GM18508 (cell line): Measurements from ENCODE around the gene TPRN.

Experiments used
- ATAC-seq: cut with Tn5 transposase; IDR thresholded peaks from one replicate; pipeline ENCODE4 v1.9.1; 2021; ENCODE audit warnings: moderate number of reproducible peaks; ENCODE audit not compliant: insufficient read depth, unreplicated experiment

Gene TPRN

DNA sequence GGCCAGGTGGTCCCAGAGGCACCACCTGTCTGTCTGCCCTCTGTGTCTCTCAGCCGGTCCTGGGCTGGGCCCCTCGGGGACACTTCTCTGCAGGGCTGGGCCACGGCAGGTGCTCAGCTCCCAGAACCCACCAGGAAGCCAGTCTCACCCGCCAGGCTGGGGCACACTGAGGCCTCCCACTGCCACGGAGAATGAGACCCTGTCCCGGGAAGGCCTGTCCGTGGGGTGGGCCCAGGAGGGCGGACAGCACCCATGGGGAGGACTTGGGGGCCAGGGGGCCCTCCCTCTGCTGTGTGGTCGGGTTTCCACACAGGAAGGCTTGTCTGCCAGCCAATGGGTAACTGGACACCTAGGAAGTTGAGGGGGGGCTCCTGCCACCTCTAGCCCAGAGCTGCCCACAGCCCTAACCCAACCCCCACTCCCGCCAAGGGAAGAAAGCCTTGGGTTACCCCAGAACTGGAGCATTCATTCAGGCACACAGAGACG, 36.4 kb upstream of the TPRN start:
- ATAC-seq: no peak

DNA sequence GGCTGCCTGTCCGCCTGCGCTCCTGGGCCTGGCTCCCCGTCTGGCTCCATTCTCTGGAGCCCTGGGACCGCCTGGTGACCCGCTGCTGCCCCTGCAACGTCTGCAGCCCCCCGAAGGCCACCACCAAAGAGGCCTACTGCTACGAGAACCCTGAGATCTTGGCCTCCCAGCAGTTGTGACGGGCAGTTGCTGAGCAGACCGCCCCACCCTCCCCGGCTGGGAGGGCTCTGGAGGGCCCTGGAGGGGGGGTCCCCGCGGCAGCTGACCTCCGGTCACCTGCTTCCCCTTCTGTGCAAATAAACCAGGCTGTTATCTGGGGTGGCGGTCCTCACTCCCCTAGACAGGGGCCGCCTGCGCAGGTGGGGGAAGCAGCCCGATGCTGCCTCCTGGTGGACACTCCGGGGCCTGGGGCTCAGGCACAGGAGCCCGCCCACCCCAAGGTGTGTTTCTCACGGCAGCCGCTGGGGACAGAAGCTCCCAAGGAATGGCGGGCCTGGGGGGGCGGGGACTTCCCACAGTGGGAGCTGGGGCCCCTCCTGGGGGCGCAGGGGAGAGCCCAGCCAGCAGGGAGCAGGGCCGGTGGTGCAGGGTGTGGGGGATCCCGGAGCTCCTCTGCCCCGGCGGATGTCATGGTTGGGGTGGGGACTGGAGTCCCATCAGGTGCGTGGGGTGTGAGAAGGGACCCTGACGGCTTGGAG, 35.8 kb upstream of the TPRN start:
- ATAC-seq: no peak

DNA sequence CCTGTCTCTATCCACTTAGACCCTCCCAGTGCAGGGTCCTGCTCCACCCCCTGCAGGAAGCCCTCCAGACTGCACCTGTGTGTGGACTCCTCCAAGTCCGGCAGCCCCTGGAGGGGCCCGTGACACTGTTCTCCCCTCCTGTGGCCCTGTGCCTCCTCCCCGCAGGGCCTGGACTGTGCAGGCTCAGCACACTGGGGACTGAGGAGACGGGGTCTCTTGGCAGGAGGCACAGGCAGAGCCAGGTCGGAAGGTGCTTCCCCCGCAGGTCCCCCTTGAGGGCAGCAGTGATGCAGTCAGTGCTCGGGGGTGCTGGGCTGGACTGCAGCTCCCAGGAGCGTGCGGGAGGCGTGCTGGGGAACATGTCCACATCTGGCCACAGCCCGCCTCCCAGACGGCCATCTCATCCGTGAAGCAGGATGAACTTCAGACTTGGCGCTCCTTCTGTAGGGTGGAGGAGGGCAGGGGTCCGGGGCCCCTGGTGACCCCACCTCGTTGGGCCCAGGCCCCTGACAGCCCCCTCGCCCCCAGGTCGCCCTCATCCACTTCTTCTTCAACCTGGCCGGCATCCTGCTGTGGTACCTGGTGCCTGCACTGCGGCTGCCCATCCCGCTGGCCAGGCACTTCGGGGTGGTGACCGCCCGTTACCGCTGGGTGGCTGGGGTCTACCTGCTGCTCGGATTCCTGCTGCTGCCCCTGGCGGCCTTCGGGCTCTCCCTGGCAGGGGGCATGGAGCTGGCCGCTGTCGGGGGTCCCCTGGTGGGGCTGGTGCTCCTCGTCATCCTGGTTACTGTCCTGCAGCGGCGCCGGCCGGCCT, 35.1 kb upstream of the TPRN start:
- no peak for ATAC-seq

DNA sequence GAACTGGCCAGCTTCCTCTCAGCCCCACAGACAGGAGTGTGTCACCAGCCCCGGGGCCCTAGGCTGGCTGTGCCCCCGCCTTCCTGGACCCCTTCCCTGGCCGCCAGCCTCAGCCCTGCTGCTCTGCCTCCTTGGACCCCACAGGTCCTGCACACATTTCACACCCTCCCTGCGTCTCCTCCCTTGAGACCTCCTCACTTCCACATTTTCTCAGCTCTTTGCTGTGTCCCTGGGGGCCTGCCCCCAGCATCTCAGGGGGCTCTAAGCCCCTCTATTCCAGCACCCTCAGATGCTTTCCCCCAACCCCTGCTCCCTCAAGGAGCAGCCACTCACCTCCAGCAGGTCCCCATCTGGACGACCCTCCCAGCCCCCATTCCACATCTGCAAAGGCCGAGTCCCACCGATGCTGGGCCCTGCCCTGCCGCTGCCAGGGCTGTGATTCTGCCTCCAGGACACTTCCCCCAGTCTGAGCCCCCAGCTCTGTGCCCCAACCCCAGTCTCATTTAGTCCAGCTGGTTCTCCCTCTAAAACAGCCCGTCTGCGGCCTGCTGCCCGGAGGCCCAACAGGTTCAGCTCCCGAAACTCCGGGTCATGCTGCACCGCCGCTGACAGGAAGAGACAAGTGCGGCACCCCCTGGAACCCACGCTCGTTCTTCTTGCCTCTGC, 34.4 kb upstream of the TPRN start:
- ATAC-seq: no peak

DNA sequence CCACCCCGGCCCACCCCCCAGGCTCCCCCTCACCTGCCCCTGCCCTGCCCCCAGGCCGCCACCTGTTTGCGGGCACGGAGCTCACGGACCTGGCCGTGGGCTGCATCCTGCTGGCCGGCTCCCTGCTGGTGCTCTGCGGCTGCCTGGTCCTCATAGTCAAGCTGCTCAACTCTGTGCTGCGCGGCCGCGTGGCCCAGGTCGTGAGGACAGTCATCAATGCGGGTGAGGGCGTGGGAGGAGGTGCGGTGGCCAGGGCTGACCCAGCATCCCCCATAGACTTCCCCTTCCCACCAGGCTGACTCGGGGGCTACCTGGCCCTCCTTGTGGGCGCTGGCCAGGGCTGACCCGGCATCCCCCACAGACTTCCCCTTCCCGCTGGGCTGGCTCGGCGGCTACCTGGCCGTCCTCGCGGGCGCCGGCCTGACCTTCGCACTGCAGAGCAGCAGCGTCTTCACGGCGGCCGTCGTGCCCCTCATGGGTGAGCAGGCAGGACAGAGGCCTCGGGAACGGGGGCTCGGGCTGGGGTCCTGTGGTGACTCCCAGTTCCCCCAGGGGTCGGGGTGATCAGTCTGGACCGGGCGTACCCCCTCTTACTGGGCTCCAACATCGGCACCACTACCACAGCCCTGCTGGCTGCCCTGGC, 33.6 kb upstream of the TPRN start:
- ATAC-seq: no peak

DNA sequence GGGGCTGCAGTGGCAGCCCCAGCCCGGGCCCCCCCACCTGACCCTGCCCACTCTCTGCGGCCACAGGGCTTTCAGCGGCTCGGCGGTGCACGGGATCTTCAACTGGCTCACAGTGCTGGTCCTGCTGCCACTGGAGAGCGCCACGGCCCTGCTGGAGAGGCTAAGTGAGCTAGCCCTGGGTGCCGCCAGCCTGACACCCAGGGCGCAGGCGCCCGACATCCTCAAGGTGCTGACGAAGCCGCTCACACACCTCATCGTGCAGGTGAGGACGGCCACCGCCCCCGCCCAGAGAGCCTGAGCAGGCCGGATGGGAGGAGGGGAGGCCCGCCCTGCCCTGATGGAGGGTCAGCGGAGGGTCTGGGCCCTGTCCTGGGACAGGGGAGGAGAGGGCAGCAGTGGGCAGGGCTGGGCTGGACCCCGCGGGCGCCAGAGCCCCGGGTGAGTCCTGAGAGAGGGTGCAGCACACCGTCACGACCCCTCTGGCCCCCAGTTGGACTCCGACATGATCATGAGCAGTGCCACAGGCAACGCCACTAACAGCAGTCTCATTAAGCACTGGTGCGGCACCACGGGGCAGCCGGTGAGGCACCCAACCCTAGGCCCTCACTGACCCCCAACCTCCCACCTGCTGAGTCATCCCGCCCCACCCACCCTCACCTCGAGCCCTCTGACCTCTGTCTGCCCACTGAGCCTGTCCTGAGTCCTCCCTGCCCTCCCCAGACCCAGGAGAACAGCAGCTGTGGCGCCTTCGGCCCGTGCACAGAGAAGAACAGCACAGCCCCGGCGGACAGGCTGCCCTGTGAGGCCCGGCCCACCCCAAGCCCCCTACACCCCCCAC, 32.8 kb upstream of the TPRN start:
- no peak for ATAC-seq

DNA sequence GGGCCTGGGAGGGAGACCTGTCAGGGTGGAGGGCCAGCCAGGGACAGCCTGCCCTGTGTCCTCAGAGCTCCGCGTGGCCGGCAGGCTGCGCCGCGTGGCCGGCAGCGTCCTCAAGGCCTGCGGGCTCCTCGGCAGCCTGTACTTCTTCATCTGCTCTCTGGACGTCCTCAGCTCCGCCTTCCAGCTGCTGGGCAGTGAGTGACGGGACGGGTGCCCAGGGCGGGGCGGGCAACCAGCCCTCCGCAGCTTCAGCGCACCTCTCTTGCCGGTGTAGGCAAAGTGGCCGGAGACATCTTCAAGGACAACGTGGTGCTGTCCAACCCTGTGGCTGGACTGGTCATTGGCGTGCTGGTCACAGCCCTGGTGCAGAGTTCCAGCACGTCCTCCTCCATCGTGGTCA, 32.0 kb upstream of the TPRN start:
- ATAC-seq: no peak

DNA sequence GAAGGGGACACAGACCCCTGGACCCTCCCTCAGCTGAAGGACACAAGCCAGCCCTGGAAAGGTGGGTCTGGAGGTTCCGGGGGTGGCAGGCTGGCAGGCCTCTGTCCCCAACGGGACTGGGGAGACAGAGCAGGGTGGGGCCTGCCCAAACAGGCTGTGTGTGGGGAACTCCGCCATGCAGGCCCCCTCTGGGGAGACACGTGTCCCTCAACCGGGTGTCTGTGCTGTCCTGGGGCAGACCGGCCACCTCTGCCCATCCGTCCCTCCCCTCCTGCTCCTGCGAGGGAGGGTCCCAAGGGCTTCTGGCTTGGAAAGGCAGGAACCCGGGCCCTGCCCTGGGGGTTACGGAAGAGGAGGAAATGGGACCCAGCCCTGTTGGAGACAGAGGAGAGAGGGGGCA, 31.6 kb upstream of the TPRN start:
- ATAC-seq: no peak

- ATAC-seq: no peak
These were observed 31.0 kb upstream of the TPRN start for GRCh38 chr9:137231372-137232039.

DNA sequence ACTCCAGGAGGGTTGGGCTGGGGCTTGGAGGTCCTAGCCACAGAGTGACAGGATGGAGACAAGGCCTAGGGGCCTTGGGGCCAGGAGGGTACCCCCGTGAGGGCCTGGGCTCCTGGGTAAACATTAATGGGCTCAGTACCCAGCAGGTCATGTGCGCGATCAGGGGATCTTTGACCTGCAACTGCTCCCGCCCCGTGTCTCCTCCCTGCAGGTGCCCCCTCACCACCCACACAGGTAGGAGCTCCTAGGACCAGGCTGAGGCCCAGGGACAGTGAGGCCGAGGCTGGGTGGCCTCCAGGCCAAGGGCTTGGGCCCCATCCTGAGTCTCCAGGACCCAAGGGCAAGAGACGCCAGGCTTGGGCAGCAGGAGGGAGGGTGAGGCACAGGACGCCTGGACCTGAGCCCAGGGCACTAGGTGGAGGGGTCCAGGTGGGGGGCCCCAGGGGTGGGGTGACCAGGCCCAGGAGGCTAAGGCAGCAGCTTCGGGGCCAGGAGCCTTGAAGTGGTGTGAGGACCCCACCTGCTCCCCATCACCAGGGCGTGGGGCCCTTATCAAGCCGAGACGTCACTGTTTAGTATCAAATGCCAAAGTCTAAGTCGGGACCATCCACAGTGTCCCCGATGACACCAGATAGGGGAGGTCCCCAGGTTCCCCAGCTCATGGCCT, 30.3 kb upstream of the TPRN start, which contains the start of gene SLC34A3:
Gene SLC34A3, plus strand, starts transcription at position 197 of the 667 bp plus-strand sequence. CDS start 802 bp downstream, outside the sequence.
- ATAC-seq: no peak

DNA sequence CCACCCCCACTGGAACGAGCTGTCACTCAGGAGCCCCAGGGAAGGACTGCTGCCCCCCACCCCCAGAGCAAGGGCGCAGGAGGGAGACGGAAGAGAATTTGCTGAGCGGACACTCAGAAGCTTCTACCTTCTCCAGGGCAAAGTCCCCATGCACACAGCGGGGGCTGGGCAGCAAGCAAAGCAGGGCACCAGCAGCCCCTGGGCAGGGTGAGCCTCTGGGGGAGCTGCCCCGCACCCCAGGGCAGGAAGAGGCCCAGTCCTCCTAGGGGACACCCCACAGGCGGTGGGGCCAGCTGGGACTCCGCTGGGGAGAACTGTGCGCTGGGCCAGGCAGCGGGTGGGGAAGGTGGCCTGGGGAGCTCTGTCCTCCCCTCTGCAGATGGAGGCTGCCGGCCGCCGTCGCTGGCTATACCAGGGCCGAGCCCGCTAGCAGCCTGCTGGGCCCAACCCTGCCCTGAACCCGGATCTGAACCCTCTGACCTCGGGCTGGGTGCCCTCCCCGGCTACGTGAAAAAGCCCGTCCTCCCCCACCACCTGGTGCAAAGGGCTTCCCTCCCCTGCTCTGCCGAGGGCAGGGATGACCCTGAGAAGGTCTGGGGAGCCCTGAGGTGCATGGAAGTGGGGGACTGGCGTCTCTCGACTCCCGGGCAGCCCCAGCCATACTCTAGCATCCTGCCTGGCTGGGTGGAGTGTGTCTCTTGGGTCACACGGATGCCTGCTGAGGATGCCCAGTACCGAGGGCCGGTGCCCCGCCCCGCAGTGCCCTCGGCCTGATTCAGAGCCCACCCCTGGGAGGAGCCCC, 29.6 kb upstream of the TPRN start:
- no peak for ATAC-seq

DNA sequence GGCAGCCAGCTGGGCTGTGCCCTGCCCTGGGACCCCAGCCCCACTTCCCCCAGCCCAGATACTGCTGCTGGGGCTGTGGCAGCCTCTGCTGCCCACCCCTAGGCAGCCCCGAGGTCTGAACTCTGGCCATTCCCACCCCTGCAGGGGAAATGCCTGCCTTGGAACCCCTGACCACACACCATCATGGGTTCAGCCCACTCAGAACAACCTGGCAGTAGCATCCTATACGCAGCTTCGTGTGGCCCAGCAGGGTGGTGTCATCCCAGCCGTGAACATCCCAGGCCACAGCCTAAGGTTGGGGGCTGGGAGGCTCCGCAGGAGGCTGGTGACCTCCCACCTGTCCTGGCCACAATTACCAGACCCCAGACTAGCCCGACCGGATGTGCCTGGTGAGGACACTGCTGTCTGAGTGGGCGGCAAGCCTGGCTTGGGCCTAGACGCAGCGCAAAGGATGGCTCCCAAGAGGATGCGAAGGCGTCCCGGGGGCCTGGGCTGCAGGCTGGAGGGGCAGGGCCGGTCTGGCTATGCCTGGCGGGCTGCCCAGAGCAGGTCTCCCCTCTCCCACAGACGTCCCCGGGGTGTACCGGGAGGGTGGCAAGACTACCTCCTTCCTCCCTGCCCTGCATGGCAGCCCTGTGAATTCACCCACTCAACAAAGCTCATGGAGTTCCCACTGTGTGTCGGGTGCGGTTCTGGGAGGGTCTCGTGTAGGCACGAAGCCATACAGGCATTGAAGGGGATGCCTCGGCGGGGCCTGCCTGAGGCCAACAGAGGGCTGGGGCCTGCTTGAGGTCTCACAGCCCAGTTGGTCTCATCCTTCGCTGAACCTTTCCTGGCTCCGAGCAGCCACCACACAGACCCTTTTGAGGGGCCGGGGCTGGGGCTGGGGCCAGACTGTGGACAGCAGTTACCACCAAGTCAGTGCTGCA, 28.7 kb upstream of the TPRN start:
- ATAC-seq: no peak

- ATAC-seq: no peak
These were observed 28.0 kb upstream of the TPRN start for GRCh38 chr9:137228506-137228967.

GRCh38 chr9:137227853-137228505, 27.4 kb upstream of the TPRN start:
- ATAC-seq: no peak

DNA sequence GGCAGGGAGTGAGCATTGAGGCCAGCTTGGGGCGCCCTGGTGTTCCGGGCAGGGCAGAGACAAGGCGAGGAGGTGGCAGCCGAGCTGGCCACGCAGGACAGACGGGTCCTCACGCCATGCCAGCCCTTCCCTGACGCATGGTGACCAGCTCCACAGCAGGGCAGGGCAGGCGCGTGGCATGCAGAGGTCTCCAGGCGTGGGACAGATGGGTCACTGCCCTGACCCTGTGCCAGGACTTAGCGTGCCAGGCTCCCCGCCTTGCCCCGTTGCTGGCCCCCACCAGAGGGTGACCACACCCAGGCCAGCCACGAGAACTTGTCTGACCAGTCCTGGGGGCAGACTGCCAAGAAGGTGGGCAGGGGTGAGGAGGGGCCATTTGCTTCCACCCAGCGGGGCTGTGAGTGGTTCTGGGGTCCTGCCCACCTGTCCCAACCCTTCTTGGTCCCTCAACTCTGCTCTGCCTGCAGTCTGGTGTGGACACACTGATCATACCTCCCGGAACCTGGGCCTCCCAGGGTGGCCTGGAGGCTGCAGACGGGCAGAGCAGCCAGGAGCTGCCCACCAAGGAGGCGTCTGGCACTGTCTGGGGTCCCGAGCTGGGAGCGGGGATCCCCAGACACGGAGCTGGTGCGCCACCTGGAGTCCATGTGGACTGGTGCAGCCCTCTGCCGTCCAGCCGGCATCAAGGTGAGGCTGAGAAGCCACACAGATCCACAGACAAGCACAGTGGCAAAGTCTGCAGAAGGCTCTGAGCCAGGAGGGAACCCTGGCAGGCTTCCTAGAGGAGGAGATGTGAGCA, 26.7 kb upstream of the TPRN start, which contains the start of gene RNF224:
Gene RNF224, plus strand, starts transcription at position 449 of the 799 bp plus-strand sequence. CDS start 834 bp downstream, outside the sequence.
- no peak for ATAC-seq
